Bronchial epithelial cell (primary cell): ENCODE results near the gene FUZ. TPM values are rescaled to one million over a fixed set of nuclear protein-coding genes. Genes with fewer than 3 reads are reported as not detected.

Experiments used
- DNase-seq: peaks from one replicate; pipeline ENCODE4 v3.0.0-alpha.2; 2010; ENCODE audit warnings: low read depth
- FAIRE-seq: peaks from 2 replicates; lab custom pipeline; 2011; peaks lifted over from hg19 to GRCh38; lab: Jason Lieb, UNC
- H3K27me3 ChIP-seq: 2 replicates; pipeline ENCODE4 v1.5.1; 2011; ENCODE audit warnings: low read length; ENCODE audit not compliant: control insufficient read depth, insufficient read depth
- H3K36me3 ChIP-seq: 2 replicates; pipeline ENCODE4 v1.5.1; 2011; ENCODE audit warnings: low read length; ENCODE audit not compliant: control insufficient read depth, insufficient read depth
- H3K4me3 ChIP-seq: 2 replicates; pipeline ENCODE4 v1.5.1; 2011; ENCODE audit warnings: mild to moderate bottlenecking, low read depth, low read length, control low read depth
- total RNA-seq: library from RNA; depleted of rRNA; stranded (reverse); fragments of >200 nt; gene quantifications from 2 replicates; pipeline ENCODE4 v1.2.1, GENCODE V29; 2014
- TF ChIP-seq, protein P1 (sequence below): IDR thresholded peaks from 2 replicates; pipeline ENCODE4 v1.5.1; 2011; ENCODE audit warnings: mild to moderate bottlenecking, moderate library complexity, low read length, control low read depth, inconsistent platforms; ENCODE audit not compliant: insufficient read depth, severe bottlenecking

Gene FUZ
- total RNA-seq, 1 donor from 2014 or later: 12.1 TPM

DNA sequence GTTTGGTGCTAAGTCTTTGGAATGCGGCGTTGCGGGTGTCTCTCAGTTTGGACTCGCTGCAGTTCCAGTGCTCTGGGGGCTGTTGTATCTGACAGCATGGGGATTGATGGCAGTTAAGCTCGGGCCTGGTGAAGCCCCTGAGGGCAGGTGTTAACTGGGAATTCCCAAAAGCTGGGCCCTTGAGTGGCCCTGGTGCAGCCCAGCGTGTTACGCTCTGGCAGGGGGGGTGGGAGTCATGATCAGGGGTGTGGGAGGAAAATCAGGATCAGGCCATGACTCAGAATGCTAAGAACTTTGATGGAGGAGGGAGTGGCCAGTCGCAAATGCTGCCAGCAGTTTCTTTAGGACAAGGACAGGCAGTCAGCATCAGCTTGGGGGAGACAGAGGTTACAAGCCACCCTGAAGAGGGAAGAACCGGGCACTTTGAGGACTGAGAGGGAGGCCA, 26.7 kb downstream of the FUZ start:
- FAIRE-seq: no peak
- peaks cover 7% of the 10 kb centered on the region for H3K36me3 ChIP-seq
- peak; percentile 52 for DNase-seq
- TF ChIP-seq, protein P1, sequence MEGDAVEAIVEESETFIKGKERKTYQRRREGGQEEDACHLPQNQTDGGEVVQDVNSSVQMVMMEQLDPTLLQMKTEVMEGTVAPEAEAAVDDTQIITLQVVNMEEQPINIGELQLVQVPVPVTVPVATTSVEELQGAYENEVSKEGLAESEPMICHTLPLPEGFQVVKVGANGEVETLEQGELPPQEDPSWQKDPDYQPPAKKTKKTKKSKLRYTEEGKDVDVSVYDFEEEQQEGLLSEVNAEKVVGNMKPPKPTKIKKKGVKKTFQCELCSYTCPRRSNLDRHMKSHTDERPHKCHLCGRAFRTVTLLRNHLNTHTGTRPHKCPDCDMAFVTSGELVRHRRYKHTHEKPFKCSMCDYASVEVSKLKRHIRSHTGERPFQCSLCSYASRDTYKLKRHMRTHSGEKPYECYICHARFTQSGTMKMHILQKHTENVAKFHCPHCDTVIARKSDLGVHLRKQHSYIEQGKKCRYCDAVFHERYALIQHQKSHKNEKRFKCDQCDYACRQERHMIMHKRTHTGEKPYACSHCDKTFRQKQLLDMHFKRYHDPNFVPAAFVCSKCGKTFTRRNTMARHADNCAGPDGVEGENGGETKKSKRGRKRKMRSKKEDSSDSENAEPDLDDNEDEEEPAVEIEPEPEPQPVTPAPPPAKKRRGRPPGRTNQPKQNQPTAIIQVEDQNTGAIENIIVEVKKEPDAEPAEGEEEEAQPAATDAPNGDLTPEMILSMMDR: no peak
- no peaks in the 10 kb centered on the region for H3K27me3 ChIP-seq
- H3K4me3 ChIP-seq: no peak overlapping the region

DNA sequence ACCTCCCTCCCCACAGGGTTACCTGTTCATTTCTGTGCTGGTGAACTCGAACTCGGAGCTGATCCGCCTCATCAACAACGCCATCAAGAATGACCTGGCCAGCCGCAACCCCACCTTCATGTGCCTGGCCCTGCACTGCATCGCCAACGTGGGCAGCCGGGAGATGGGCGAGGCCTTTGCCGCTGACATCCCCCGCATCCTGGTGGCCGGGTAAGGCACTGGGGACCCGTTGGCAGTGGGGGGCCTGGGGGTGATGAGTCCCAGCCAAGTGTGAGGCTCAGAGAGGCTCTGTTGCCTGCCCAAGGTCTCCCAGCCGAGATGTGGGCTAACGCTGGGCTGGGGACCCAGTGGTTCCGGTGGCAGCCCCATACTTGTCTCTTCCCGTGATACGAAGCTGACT, 30.6 kb downstream of the FUZ start:
- no peaks in the 10 kb centered on the region for H3K27me3 ChIP-seq
- H3K36me3 ChIP-seq: peaks cover 5% of the 10 kb centered on the region
- DNase-seq: no peak
- FAIRE-seq: no peak
- TF ChIP-seq, protein P1: no peak
- no peak overlapping the region for H3K4me3 ChIP-seq

DNA sequence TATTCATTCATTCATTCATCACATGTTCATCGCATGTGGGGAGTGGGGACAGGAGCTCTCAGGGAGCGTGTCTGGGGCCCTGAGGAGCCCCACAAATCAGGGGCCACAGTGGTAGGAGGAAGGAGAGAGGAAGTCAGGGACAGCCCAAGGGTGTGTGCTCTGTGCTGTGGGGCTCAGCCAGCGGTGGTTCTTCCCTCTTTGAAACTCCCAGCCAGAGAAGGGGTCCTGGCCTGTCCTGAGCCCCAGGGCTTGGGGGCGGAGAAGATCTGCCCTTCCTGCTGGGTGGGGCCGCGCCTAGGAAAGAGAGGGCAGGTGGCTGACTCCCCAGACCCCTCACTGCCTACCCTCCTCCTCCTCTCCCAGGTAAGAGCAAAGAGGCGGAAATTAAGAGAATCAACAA, 31.7 kb downstream of the FUZ start:
- H3K36me3 ChIP-seq: peaks cover 5% of the 10 kb centered on the region
- H3K4me3 ChIP-seq: no peak overlapping the region
- TF ChIP-seq, protein P1: no peak
- no peaks in the 10 kb centered on the region for H3K27me3 ChIP-seq
- DNase-seq (no peak), FAIRE-seq (no peak)

DNA sequence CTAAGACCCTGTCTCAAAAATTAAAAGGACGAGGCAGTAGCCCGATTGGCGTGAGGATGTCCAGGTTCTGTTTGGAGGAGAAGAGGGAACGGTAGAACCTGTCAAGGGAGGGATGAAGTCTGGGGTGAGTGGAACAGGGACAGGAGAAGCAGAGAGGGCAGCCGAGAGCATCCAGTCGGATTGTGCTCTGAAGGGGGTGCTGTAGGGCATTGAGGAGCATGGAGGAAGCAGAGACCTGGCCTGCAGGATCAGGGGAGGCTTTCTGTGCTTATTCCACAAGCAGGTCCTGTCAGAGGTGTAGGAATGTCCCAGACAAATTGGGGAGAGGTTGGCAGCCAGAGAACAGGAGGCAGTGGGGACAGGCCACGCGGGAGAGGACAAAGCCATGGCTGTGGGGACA, 32.2 kb downstream of the FUZ start:
- FAIRE-seq: no peak
- no peak overlapping the region for H3K4me3 ChIP-seq
- no peaks in the 10 kb centered on the region for H3K27me3 ChIP-seq
- peaks cover 5% of the 10 kb centered on the region for H3K36me3 ChIP-seq
- no peak for DNase-seq
- TF ChIP-seq, protein P1: no peak

DNA sequence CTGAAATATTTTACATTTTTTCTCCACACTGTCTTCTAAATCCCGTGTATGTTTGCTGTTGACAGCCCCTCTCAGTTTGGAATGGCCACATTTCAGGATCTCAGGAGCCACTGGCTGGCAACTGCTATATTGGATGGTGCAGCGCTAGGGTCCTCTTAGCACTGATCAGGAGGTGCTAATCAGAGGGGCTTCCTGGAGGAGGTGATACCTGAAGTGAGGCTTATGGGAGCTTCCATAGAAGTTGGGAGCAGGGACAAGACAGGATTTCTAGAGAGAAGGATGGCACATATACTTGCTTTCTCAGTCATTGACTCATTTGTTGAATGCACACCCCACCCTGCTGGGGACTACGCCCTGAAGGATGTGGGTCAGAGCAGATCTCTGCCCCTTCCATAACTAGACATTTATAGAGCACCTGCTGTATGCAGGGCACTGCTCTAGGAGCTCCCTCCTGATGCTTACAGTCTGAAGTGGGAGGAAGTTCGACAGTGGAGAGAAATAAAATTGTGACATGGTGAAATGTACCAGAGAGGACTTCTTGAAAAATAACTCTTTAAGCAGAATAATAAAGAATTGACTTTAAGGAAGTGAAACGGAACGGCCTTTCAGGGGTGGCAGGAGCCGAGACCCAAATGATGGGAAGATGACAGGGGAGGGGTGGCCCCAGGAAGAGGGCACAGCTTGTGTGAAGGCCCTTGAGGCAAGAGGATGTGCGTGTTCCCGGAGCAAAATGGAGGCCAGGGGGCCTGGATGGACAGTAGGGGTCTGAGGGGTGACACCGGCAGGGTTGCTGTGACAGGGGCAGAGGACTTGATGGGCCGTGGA, 33.1 kb downstream of the FUZ start:
- peaks cover 5% of the 10 kb centered on the region for H3K36me3 ChIP-seq
- H3K4me3 ChIP-seq: no peak overlapping the region
- FAIRE-seq (no peak), DNase-seq (no peak)
- no peaks in the 10 kb centered on the region for H3K27me3 ChIP-seq
- TF ChIP-seq, protein P1: no peak
